Femur (tissue), 1 donor: ENCODE measurements around the gene KRT35.

Experiments
- DNase-seq: peaks from one replicate; pipeline ENCODE4 v3.0.0-alpha.2; 2017

Gene KRT35

DNA sequence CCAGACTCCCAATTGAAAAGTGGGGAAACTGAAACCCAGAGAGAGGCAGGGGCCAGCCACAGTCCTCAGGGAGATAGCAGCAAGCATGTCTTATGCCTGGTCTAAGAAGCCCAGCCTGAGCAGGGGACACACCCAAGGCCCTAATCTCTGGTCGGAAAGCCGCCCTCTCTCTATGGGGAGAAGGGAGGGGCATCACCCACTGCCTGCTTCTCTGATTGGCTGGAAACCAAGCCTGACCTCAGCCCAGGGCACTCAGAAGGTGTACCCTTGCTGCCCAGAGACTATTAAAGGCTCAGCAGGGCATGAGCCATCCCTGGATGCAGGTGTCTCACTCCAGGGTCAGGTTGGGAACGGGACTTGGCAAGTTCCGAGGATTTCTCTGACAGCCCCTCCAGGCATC, 30.2 kb upstream of the KRT35 start:
- DNase-seq = no peak

DNA sequence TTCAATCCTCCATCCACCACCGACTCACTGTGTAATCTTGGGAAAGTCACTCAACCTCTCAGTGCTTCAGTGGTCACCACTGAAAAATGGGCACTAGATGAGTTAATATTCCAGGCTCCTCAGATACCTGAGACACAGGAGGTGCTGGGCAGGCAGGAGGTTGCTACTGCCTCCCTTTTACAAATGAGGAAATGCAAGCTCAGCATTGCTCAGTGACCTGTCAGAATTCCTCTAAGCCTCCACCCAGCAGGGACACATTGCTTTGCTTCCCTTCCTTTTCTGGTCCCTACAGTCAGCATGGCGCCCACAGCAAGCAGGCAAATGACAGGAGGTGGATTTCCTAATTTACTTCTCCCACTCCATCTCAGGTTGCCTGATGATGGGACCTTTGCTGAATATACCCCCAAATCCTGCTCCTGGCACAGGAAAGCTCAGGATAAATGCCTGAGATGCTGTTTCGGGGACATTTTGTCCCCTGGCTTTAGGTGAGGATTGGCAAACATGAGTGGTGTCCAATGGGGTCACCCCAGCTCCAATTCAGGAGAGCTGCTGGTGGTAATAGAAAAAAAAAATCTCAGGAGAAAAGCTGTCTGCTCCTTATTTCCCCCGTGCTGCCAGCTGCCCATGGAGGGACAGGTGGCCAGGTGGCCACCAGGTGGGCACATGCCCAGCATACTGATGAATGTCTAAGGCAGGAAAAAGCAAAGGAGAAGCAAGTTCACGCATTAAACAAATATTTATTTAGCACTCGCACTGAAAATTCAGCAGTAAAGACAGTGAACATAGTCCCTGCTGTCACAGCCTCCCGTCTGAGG, 29.5 kb upstream of the KRT35 start:
- DNase-seq = no peak

- no peak for DNase-seq
These were observed 26.4 kb upstream of the KRT35 start for GRCh38 chr17:41507315-41507880.

GRCh38 chr17:41505809-41506767, 25.1 kb upstream of the KRT35 start:
- DNase-seq = no peak

DNA sequence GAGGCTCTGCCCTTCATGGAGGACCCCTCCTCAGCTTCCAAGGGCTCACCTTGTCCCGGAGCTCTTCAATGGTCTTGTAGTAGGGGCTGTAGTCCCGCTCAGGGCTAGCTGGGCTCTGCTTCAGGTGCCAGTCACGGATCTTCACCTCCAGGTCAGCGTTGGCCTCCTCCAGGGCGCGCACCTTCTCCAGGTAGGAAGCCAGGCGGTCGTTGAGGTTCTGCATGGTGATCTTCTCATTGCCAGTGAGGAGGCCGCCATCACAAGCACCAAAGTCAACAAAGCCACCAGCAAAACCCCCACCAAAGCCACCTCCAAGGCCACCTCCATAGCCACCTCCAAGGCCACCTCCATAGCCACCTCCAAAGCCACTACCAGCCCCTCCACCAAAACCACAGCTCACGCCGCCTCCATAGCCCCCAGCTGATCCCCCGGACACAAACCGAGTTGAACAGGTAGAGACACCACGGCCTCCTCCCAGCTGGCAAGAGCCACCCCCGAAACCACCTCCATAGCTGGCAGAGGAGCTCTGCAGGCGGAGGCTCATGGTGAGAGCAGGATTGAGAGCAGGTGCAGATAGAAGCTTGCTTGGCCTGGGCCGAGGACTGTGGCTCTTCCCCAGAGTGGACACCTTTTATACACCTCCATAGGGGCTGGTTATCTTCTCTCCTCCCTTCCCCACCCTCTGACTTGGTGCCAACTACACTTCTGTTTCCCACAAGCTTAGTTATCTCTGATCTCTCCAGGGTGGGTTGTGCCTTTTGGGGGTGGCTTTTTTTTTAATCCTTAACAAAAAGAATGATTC, 24.3 kb upstream of the KRT35 start, which contains the start of gene KRT13:
Gene KRT13 (minus strand): TSS at position 606 of the 802 bp plus-strand sequence. CDS start 62 bp downstream, at position 544.
- DNase-seq = no peak

- no peak for DNase-seq
These were observed 23.5 kb upstream of the KRT35 start for GRCh38 chr17:41504246-41504977.

GRCh38 chr17:41503202-41503601, 22.3 kb upstream of the KRT35 start:
- DNase-seq = no peak

DNA sequence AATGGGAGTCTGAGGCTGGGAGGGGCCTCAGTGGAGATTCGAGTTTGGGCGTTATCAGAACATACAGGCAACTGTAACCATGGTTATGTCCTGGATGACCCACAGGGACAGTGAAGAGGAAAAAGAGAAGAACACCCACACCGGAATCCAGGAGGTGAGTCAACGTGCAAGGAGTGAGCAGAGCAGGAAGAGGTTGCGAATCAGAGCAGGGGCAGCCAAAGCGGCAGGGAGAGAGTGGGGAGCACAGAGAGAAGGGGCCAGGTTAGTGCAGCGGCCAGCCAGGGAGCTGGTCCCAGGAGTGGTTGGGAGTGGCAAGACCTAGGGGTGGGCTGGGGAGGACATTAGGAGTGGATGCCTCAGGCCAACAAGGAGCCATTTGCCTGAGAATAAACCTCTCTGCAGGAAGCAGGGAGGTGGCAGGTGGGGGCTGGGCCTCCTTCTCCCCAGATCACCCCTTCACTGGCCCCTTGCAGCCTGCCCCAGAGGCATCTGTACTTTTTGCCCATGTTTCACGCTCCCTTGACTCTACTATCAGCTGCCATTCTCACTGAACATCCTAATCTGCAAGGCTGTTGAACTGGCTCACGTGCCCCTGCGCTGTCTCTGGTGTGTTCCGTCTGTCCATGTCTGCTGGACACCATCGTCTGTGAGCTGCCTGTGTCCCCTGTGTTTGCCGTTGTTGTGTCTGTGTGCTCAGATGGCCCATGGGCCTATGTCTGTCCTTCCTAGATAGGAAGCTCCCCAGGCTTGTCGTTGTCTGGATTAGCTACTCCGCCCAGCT, 19.4 kb upstream of the KRT35 start:
- no peak for DNase-seq

DNA sequence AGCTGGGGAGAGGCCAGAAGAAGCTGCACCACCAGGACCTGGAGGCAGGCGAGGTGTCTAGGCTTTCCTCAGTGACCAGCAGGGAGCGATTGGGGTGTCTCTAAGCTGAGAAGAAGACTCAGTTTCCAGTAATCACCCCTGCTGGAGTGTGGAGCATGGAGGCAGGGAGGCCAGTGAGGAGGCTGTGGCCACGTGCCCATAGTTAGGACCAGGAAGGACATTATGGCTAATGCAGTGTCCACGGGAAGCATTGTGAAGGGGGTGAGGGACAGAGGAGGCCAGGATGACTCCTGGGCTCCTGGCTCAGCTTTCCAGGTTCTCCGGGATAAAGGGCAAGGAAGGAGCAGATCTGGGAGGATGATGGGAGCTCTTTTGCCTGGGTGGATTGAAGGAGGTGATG, 18.8 kb upstream of the KRT35 start:
- DNase-seq = no peak

GRCh38 chr17:41498276-41498675, 17.3 kb upstream of the KRT35 start:
- no peak for DNase-seq

DNA sequence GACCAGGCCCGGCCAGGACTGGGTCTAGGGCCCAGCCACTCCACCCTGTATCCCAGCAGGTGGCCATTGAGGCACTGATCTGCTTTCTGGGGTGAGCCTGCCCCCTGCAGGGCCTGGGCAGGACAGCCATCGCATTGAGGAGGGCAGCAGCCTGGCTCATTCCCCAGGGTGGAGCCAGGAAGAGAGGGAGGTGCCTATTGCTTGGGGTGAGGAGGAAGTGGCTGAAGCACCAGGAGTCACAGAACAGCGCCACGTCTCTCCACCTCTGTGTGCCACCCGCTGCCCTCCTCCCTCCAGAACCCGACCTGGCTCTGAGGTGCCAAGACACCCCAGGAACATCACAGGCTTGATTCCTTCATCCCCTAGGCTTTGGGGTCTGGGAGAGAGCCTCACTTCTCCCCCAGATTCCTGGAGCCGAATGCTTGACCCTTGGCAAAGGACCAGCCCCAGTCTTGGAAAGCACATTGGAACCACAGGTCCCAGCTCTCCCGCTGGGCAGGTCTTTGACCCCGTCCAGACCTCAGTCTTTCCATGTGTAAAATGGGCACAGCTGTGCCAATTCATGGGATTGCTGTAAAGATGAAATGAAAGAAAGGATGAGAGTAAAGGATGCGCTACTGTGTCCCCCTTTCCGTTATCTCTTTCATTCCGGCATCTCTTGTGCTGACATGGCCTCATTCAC, 16.0 kb upstream of the KRT35 start:
- peak; percentile 66 for DNase-seq

DNA sequence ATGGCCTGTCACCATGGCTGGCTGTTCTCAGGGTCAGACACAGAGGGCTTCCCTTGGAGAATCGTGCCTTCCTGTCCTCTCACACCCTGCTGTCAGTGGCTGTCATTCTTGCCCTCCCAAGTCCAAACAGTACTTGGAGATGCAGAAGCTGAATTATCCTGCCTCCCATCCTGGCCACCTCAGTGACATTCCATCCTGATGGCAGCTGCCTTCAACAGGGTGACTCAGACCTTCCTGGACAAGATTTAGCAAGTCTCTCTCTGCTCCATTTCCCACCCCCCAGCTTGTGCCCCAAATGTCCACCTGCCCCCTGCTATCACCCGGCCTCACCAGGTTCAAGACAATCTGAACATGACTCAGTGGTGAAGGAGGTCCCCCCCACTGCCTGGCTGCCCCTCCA, 13.6 kb upstream of the KRT35 start:
- DNase-seq = no peak

GRCh38 chr17:41492771-41493170, 11.8 kb upstream of the KRT35 start:
- DNase-seq = peak; percentile 58

- DNase-seq = no peak
These were observed 11.4 kb upstream of the KRT35 start for GRCh38 chr17:41492351-41492750.

DNA sequence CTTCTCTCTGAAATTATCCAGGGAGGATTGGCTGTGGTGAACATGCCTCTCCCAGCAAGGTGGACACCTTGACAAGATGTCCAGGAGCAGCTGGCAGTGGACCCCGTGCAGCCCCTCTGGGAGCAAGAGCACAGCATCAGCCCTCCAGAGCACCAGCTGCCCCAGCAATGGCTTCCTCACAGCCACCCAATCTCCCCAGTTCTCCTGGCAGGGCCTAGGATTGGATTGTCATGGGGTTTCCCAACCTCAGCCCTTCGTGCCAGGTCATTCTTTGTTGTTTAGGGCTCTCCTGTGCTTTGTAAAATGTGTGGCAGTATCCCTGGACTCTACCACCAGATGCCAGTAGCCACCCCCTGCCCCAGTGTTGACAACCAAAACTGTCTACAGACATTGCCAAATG, 10.5 kb upstream of the KRT35 start:
- DNase-seq = no peak

DNA sequence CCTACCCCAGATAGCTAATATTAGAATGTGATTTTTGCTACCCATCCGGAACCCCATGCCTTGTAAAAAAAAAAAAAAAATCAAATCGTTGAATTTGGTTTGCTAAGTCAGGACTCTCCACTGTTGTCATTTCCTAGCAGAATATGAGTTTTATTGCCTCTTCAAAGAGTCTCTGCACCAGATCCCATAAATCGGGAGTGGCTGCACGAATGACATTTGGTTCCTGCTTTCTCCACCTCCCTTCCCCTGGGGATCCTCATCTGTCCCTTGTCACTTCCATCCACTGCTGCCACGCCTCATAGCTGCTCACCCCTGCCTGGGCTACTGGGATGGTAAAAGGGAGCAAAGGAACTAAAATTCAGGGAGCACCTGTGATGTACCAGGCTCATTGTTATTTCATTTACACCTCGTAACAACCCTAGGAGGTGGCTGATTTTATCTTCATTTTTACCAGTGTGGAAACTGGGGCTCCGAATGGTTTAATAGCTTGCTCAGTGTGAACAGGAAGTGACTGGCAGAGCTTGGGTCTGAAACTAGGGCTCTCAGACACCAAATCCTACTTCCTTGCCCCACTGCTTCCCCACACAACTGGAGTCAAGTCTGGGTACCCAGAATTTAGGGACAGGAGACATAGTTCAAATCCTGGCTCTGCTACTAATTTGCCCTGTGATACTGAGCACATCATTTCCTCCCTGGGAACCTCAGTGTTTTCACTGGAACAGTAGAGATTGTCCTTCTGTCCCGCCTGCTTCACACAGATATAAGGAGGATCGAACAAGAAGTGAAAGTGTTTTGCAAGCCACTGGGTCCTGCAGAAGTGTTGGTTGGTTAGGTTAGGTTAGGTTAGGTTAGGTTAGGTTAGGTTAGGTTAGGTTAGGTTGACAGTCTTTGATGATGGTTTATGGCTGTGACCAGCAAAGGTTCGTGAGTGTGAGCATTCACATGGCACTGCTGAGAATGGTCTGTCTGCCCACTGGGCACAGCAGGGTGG, 9.3 kb upstream of the KRT35 start:
- no peak for DNase-seq

DNA sequence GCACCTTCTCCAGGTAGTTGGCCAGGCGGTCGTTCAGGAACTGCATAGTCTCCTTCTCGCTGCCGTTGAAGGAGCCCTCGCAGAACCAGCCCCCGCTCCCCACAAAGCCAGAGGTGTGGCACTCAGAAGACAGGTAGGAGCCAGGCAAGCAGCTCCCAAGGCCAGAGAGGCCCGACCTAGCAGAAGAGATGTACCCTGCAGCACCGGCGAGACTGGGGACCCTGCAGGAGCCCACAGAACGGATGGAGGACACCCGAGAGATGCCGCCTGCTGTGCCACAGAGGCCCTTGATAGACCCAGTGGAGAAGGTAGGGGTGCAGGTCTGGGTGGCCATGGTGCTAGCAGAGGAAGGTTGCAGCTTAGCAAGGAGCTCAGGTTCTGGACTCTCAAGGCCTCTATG, 8.6 kb upstream of the KRT35 start, which contains the start of gene KRT36:
Gene KRT36 (minus strand): TSS at position 380 of the 400 bp plus-strand sequence. CDS start 46 bp downstream, at position 334.
- DNase-seq = no peak

DNA sequence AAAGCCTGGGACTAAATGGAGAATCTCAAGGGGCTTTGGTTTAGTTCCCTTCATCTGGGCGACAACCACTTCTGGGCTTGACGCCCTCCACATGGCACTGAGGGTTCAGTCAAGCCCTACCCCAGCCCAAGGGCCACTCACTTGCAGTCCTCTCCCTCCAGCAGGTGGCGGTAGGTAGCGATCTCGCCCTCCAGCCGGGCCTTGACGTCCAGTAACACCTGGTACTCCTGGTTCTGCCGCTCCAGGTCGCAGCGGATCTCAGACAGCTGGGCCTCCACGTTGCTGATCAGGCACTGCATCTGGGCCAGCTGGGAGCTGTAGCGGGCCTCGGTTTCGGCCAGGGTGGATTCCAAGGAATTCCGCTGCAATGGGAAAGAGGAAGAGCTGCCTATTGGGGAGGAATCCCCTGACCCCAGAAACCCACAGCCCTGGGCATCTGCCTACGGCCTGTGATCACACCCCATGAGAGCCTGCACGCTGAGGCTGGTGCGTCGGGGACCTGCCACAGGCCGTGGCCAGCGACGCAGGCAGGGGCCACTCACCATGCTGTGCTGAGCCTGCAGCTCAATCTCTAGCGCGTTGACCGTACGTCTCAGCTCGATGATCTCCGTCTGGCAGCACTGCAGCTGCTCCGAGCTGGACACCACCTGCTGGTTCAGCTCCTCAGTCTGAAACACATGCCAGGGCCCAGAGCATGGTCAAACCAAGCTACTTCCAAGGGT, 6.0 kb upstream of the KRT35 start:
- no peak for DNase-seq
